PFSK-1 (cell line): ENCODE results near the gene HIRIP3.

Experiments used
- FOXP2 ChIP-seq: optimal IDR thresholded peaks from 2 replicates; pipeline ENCODE3; 2011; ENCODE audit warnings: borderline replicate concordance, control low read depth, inconsistent platforms; ENCODE audit not compliant: insufficient read depth; ENCODE audit errors: extremely low read length, extremely low read depth
- TAF1 ChIP-seq: IDR thresholded peaks from 2 replicates; pipeline ENCODE4 v1.6.1; 2012; ENCODE audit warnings: low read length, control low read depth, borderline replicate concordance; ENCODE audit not compliant: insufficient read depth

DNA sequence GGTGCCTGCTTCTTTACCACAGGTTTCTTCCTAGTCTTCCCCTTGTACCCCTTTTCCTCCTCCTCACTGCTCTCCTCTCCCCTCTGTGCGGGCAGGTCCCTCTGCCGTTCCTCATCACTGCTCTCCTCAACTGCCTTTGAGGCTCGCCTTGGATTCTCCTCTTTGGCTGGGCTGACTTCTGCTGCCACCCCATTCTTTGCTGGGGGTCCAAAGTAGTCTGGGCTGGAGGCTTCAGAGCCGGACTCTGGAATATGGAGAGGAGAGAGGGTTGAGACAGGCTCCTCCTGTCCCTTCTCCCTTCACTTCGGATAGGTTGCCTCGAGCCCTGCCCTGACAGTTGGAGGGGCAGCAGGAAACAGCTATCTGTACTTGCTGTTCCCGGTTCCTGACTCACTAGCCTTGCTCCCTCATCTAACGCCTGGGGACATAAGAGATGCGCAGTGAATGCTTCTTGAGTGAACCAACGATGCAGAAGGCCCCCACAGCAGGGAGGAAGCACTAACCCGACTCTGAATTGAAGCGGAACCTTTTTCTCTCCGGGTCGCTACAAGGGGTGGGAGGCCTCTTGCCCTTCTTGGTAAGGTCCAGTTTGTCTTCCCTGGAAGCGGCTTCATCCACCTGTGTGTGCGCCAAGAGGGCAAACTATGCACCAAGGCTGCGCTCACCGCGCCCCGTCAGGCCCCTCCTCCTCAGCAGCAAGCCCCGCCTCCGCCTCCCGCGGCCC is 655 bp downstream of the HIRIP3 start:
- TF ChIP-seq TAF1 (no peak), FOXP2 (no peak)
